DMS153 treated with DMSO at 0.1 percent for 48 hours (cell line): ENCODE measurements around the gene KRT6A.

Experiments used
- DNase-seq: peaks from one replicate; lab custom pipeline; 2025; ENCODE audit not compliant: unreplicated experiment; lab: John Stamatoyannopoulos, UW

Gene KRT6A

DNA sequence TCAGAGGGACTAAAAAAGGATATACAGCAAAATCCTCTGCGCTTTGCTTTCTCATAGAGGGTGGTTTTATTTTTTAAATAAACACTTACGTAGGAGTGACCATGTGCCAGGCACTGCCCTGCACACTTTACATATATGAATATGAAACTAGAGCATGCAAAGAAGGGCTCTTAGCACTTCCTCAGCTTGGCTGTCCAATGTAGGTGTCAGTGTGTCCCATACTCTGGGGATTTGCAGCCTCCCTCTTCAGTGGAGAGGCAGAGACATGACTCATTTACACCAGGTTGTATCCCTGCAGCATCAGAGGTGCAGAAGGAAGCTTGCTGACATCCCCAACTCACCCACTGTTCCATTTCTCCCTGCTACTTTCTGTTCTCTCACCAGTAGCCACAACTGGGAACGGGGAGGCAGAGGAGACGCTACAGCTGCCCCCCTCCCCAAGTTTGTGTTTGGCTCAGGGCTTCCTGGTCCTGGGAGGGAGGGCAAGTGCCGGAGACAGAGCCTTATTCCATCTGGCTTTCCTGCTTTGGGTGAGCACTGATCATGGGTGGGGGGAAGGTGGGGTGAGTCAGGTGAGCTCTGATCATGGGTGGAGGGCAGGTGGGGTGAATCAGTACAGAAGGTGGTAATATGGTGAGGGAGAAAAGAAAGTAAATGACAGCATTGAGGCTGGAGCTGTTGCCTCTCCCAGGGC lies 32.0 kb upstream of the KRT6A start:
- no peak for DNase-seq

DNA sequence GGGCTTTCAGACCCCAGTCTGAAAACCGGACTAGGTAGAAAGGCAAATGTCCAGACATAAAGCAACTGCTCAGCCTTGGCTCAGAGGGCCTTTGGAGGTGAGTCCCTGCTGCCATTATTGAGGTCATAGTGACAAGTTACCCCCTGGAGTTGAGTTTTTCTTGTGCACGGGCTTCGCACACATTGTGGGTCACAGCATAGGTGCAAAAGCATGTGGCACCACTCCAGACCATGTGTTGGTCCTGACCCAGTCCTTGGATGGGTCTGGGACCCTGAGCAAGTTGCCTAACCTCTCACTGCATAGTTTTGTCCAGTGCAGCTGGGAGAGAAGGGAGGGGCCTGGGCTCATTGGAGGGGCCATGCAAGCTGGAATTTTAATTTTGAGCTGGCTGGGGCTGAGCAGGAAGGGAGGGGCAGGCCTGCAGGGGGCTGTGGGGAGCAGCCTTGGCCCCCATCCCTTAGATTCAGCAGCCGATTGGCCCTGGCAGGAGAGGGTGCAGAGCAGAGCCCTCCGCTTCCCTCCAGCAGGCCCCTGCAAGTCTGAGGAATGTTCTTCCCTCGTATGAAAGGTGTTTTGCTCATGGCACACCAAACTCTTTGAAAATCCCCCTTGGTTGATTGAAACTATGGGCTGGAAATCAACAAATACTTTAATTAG lies 31.3 kb upstream of the KRT6A start:
- DNase-seq, result no peak

DNA sequence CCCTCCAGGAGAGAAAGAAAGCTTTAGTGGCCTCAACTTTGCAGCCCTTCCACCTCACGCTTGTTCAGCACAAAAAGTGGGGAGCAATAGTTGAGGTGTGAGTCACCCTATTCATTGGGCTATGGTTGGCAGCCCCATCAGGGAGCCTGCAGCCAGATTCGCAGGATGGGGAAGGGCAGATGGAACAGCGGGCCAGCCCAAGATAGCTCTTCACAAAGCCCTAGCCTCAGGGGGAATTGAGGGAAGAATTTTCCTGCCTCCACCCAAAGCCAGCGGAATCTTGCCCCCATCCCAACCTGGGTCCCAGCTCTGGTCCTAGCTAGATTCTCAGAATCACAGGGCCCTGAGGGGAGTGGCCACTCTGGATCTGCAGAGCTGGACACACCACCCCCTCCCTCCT lies 30.8 kb upstream of the KRT6A start:
- DNase-seq, result no peak

DNA sequence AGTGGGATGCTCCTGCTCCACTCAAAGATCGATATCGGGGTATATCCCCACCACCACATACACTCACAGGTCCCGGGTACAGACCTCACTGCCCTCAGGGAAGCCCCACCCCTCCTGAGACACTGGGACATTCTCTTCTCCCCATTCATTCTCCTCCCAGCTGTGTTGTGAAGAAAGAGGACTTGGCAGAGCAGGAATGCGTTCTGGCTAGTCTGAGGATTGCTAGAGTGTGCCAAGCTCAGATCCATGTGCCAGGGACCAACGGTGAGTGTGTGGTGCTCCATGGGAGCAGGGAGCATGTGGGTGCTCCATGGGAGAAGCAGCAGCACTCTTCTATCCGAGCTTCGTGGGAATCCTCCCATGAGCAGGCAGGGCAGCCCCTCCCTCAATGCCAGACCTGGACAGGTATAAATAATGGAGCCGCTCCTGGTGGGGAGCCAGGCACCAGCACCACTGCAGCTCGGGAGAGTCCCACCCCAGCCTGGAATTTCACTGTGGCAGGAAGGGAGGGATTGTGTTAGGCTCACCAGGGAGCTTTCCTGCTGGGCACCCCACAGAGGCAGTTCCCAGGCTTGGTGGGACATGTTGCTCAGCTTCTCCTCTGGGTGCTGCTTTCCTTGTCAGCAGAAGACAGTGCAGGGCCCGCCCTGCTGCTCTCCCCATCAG lies 29.4 kb upstream of the KRT6A start:
- DNase-seq, result no peak

DNA sequence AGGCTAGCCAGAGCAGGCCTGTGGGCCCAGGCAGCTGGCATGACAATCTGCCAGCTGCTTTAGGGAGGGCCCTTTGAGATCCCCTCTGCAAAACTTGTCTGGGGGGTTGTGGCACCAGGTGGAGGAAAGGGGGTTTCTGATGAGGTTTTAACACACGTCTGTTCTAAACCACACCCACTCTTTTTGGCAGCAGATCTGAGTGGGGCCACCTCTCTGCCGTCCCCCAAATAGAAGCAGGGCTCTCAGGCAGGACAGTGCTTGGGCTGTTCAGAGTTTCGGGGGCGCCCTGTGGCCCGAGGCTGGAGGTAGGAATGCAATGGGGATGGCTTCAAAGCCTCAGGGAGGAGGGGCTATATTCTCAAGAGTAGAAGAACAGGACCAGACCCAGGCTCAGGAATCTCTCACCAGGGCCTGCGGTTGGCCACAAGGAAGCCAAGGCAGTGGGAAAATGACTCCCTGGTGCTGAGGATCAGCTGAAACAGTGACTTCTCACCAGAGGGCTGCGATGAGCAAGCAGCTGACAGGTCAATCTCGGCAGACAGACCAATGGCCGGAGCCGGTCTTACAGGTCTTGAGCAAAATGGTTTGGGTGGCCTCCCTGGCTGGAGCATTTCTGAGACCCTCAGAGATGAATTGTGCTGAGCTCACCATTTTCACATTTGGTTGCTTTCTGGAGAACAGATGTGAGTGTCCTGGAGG lies 28.7 kb upstream of the KRT6A start:
- no peak for DNase-seq

DNA sequence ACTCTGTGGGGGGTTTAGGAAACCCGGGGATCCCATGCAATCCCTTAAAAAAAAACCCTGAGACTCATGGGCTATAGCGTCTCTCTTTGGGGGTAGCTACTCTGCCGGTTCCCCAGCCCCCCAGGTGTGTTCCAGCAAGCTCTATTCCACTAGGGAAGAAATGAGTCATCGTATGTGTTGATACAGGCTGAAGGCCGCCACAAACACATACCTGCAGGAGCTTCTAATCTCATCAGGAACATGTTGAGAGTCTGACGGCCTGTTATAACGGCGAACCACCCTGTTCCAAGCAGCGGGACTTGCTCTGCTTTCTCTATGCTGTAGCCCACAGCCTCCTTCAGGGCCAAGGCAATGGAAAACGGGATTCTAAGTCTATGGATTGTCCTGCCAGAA lies 28.1 kb upstream of the KRT6A start:
- no peak for DNase-seq

DNA sequence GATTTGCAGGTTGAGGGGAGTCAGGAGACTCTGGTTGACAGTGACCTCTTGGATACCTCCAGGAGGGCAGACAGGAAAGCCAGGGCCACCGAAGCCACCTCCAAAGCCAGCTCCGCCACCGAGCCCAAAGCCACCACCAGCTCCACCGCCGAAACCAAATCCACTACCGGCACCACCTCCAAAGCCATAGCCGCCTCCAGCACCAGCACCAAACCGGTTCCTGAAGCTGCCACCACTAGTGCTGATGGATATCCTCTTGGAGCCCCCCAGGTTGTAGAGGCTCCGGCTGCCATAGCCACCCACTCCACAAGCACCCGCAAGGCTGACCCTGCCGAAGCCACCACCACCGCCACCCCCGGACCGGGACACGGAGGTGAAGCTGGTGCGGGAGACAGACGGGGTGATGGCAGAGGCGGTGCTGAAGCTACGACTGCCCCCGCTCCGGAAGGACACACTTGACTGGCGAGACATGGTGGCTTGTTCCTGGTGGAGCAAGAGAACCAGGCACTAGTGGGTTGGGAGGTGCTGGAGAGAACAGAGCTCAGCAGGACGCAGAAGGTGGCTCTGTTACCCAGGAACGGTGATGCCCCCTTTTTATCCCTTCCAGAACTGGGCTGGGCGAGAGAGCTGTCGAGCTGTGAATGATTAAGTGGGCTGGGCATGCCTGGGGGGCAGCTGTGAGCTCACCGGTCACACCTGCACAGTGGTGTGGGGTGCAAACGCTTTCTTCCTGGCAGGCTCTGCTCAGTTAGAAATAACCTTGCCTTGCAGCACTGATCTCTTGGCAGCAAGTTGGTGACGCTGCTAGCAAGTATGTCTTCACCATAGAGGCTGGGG lies 27.0 kb upstream of the KRT6A start, which contains the start of gene KRT5:
KRT5 (minus strand) TSS at position 569 of the 837 bp plus-strand sequence; CDS start at position 471, 98 bp downstream.
- DNase-seq, result no peak

DNA sequence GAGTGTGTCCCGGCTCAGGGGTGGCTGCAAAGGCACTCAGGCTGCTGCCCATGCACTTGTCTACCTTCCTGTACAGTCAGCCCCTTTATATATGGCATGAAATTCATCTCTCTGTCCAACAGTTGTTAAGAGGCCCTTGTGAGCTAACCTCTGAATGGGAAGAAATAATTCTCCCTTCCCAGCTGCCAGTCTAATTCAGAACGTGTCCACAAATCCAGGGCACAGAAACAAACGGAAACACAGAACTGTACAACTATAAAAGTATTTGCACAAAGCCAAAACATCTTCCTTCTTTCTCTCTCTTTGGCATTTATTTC lies 26.3 kb upstream of the KRT6A start:
- no peak for DNase-seq

DNA sequence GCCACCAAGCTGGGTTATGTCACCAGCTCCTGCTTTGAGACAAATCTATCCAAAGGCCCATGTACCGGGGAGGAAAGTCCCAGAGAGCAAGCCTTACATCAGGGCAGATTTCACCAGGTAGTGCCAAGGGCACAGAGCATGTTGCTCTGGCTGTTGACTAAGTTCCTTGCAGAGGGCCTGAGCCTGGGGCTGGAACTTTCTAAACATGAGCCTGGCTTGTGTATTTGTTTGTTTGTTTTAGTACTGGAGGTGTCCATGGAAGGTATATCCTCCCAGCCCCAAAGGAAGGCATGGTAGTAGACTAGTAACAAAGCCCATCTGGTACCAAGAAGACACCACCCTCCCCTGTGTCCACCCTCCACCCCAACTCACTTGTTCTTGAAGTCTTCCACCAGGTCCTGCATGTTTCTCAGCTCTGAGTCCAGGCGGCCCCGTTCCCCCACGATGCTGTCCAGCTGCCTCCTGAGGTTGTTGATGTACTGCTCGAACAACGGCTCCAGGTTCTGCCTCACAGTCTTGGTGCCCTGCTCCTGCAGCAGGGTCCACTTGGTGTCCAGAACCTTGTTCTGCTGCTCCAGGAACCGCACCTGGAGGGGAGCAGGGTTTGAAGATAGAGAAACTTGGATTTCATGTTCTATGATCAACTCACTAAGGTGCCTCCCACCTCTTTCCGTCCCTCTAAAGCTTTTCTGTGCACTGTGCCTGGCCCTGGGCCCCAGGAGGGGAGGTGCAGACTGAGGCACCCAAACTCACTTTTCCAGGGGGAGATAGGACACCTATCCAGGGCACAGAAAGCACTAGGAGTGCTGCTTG lies 25.7 kb upstream of the KRT6A start:
- no peak for DNase-seq

DNA sequence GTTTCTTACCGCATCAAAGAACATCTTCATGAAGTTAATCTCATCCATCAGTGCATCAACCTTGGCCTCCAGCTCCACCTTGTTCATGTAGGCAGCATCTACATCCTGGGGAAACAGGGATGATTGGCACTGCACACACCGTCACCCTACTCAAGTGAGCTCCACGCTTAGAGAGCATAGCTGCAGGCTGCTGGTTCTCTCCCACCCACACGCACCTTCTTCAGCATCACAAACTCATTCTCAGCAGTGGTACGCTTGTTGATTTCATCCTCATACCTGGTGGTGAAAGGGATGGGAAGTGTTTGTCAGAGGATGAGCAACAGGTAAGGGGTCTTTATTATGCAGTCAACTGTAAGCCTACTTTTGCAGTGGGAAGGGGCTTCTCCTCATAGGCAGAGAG lies 24.8 kb upstream of the KRT6A start:
- no peak for DNase-seq

DNA sequence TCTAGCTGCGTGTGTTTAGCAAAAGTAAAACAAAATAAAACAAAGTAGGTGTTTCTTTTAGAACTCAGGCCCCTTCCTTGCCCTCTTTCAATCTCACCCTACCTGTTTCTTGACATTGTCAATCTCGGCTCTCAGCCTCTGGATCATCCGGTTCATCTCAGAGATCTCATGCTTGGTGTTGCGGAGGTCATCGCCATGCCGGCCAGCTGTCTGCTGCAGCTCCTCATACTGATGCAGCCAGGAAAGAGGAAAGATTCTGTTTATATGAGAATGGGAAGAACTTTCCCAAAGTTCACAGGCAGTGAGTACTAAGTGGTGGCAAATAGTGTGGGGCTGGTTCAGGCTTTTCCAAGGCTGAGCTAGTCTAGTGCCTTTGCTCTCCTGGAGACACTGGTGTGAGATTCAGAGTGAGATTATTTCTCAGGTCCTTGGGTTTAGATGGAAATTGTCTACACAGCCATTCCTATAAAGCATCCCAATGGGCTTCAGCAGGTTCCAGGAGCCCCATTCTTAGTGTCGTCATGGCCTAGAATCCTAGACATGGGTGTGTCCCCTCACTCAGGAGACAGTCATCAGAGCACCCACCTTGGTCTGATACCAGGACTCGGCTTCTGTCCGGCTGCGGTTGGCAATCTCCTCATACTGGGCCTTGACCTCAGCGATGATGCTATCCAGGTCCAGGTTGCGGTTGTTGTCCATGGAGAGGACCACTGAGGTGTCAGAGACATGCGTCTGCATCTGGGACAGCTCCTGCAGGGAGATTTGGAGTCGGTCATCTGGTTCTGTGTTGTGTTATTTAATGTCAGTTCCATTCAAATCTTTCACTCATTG lies 24.2 kb upstream of the KRT6A start:
- DNase-seq, result no peak

DNA sequence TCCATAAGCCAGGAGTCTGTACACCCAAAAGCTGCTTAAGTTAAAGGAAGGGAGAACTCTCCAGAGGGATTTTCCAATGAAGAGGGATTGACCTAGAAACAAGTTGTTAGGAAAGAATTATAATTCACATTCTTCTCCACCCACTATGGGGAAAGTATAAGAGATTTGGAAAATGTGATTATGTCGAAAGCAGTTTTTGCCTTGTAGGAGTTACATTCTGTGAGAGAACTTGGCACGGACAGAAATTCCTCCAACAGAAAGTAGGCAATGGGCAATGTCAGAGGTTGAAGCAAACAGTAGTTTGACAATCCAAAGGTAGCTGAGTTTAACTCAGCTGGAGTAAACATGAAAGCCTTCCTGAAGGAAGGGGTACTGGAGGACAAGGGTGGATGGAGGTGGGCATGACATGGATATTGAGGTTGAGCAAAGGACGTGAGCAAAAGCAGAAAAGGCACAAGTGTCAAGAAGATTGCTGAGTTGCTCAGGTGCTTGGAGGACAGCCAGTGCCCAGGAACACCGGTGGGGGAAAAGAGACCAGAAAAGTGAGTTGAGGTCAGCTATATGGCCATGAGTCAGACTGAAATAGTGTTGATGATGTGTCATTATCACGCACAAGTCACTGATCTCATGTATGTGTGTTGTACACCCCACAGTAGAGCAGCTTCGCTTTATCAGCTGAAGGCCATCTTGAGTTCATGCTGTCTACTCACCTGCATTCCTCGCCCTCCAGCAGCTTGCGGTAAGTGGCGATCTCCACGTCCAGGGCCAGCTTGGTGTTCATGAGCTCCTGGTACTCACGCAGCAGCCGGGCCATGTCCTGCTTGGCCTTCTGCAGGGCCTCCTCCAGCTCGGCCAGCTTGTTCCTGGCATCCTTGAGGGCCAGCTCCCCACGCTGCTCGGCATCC lies 23.1 kb upstream of the KRT6A start:
- no peak for DNase-seq

DNA sequence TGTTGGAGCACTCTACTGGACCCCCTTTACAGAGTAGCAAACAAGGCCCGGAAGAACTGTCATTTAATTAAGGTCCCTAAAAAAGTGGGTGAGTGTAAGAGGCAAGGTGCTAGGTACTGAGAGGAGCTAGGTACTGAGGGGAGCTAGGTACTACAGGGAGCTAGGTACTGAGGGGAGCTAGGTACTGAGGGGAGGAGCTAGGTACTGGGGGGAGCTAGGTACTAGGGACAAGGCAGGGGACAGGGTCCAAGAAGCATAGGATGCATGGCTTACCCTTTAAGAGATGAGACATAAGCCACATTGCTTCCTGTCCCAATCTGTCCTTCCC lies 22.2 kb upstream of the KRT6A start:
- DNase-seq, result no peak

DNA sequence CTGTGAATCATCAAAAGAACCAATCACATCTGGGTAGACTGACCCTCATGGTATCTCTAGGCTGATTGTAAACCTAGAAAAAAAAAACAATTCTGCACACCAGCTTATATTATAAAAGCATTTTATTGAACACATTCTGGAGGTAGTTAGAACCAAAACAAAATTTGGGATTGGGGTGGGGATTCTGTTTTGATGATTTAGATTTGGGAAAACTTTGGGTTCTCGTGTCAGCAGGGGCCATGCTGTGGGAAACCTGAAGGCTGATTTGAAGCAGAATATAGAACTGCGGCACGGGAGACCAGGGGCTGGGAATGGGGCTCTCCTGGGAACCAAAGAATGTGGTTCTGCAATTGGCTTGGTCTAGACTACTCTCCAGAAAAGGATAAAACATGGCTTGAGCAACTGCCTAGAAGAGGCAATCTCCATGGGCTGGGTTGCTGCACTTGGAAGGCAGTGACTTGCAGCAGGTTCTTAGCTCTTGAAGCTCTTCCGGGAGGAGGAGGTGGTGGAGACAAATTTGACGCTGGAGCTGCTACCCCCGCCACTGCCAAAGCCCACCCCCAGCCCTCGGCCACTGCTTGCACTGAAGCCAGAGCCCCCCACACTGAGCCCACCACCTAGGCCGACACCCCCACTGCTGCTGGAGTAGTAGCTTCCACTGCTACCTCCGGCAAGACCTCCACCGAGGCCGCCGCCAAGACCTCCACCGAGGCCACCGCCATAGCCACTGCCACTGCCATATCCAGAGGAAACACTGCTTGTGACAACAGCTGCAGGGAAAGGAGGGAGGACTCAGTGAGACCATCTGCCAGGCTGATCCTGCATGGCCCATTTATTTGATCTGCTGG lies 21.6 kb upstream of the KRT6A start:
- no peak for DNase-seq

DNA sequence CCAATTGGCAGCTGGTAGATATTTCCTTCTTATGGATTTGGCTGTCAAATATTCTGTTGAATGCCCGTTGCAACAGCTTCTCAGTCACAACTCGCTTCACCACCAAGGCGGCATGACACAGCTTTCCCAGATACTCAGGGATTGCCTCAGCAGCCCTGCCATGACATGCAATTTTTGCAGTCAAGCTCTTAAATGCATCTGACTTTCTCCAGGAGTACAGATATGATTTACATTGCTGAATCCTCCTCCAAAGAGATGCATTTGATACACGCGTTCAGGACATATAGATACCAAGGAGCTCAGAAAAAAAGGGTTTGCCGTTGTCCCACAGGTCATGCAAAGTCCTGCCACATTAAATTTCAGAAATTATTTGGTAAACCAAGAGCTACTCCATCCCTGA lies 20.7 kb upstream of the KRT6A start:
- DNase-seq, result no peak

DNA sequence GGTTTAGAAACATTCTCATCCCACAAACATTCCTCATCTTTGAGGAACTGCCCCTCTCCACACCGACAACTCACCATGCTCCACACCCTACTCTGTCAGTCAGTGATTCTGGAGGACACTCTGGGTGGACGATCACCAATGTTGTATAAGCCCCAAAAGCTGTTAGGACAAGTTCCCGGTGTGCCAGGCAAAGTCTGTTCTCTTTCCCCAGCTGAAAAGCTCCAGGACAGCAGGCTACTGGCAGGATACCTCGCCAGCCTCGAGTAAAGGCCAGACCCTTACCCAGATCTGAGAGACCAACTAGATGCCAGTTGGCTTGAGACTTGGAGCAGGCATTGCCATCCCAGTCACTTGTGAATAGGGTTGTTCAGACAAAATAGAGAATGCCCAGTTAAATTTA lies 15.2 kb upstream of the KRT6A start:
- no peak for DNase-seq

DNA sequence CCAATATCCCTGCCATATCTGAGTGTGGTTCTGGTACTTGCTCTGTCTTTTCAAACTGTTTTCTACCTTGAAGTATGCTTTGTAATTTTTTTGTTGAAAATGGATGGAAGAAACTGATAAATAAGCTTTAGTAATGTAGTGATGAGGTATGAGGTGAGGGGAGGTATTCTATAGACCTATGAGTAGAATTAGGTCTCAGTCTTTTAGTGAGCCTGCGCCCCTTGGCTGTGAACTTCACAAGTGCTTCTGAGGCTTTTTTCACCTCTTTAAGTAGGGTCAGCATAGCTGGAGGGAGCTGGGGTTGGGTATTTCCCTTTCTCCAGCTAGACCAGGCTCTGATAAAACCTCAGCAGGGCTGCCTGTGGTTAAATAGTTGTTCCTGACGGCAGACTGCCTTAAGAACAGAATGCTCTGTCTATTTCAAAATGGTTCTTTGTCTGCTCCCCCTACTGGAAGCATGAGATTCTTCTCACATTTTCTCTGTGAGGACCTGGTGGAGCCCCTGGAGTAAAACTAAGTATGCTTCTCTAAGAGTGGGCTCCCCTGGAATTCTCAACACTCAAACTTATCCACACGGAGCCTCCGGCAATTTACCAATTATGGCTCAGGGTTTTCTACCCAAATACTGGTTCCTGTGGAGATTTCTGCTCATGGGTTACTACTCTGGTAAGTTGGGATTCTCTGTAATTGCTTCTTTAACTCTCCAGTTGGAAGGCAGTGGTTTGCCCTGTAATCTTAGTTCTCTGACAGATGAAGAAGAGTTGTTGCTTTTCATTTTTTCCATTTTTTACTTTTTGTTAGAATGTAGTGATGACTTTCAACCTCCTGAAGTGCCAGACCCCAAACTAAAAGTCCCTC lies 14.0 kb upstream of the KRT6A start:
- peak; percentile 33 for DNase-seq
